SK-N-SH (cell line): ENCODE measurements around the gene SLC13A1.

Experiments
- CTCF ChIP-seq: fragments of 200-600 bp; sonication (generic); IDR thresholded peaks from 2 replicates; pipeline ENCODE4 v1.6.1; 2017; ENCODE audit warnings: antibody characterized with exemption, mild to moderate bottlenecking, moderate library complexity
- EP300 ChIP-seq, 2 experiments: IDR thresholded peaks; 2 replicates each; pipeline versions ENCODE4 v1.4.0 to v1.6.1; 2012; ENCODE audit warnings: borderline replicate concordance in 1 of 2, low read depth in 1 of 2, low read length in 1 of 2
- EZH2phosphoT487 ChIP-seq: fragments of 200-600 bp; sonication (generic); IDR thresholded peaks from 2 replicates; pipeline ENCODE4 v1.6.1; 2017; ENCODE audit warnings: low read depth, mixed run types, mild to moderate bottlenecking, antibody characterized with exemption, moderate library complexity, borderline replicate concordance
- IRF3 ChIP-seq: fragments of 150-350 bp; IDR thresholded peaks from 2 replicates; pipeline ENCODE4 v1.6.1; 2016; ENCODE audit warnings: mild to moderate bottlenecking, low read depth, low read length
- RAD21 ChIP-seq: IDR thresholded peaks from 2 replicates; pipeline ENCODE4 v1.6.1; 2012; ENCODE audit warnings: mild to moderate bottlenecking, low read length
- RFX5 ChIP-seq: IDR thresholded peaks from 2 replicates; pipeline ENCODE4 v1.6.1; 2012; ENCODE audit warnings: mild to moderate bottlenecking, improper control_type of control experiment, low read length
- SIN3A ChIP-seq: IDR thresholded peaks from 2 replicates; pipeline ENCODE4 v1.6.1; 2012; ENCODE audit warnings: low read depth, mild to moderate bottlenecking, low read length, moderate library complexity, borderline replicate concordance
- SMC3 ChIP-seq: IDR thresholded peaks from 2 replicates; pipeline ENCODE4 v1.6.1; 2012; ENCODE audit warnings: low read depth, low read length, improper control_type of control experiment
- USF1 ChIP-seq: IDR thresholded peaks from 2 replicates; pipeline ENCODE4 v1.4.0; 2012; ENCODE audit warnings: low read depth, borderline replicate concordance
- TF ChIP-seq, protein P1 (sequence below): IDR thresholded peaks from 2 replicates; pipeline ENCODE4 v1.6.1; 2012; ENCODE audit warnings: mild to moderate bottlenecking, low read depth, low read length, moderate library complexity

DNA sequence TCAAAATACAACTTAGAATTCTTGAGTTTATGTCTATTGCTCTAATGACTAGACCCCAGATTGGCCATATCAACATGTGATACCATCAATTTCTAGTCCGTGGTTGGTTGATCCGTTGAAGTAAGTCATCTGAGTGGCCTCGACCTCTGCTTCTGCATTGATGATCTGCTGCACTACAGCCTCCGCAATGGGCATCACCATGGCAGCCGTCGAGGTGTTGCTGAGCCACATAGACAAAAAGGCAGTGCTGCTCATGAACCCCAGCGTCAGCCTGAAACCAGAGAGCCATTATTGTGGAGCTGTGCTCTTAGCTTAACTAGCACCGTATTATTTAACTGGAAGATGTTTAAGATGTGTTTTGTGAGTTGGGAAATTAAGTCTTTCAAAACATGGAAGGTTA lies 30.7 kb downstream of the SLC13A1 start:
- TF ChIP-seq EZH2phosphoT487: no peak
- TF ChIP-seq CTCF: no peak
- no peak for TF ChIP-seq IRF3
- no peak for TF ChIP-seq RFX5
- TF ChIP-seq, protein P1, sequence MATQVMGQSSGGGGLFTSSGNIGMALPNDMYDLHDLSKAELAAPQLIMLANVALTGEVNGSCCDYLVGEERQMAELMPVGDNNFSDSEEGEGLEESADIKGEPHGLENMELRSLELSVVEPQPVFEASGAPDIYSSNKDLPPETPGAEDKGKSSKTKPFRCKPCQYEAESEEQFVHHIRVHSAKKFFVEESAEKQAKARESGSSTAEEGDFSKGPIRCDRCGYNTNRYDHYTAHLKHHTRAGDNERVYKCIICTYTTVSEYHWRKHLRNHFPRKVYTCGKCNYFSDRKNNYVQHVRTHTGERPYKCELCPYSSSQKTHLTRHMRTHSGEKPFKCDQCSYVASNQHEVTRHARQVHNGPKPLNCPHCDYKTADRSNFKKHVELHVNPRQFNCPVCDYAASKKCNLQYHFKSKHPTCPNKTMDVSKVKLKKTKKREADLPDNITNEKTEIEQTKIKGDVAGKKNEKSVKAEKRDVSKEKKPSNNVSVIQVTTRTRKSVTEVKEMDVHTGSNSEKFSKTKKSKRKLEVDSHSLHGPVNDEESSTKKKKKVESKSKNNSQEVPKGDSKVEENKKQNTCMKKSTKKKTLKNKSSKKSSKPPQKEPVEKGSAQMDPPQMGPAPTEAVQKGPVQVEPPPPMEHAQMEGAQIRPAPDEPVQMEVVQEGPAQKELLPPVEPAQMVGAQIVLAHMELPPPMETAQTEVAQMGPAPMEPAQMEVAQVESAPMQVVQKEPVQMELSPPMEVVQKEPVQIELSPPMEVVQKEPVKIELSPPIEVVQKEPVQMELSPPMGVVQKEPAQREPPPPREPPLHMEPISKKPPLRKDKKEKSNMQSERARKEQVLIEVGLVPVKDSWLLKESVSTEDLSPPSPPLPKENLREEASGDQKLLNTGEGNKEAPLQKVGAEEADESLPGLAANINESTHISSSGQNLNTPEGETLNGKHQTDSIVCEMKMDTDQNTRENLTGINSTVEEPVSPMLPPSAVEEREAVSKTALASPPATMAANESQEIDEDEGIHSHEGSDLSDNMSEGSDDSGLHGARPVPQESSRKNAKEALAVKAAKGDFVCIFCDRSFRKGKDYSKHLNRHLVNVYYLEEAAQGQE: no peak
- TF ChIP-seq SMC3: no peak
- no peak for TF ChIP-seq USF1
- TF ChIP-seq EP300 (IDR thresholded peaks at IDR 0.05; ENCODE audit: borderline replicate concordance in 1 of 2, low read depth in 1 of 2, low read length in 1 of 2): no peak
- TF ChIP-seq RAD21: no peak
- TF ChIP-seq SIN3A: no peak
